SK-N-MC (cell line): ENCODE measurements around the gene ZMYND10.

Experiments
- EZH2 ChIP-seq: fragments of 200-600 bp; sonication (generic); IDR thresholded peaks from one replicate; pipeline ENCODE4 v1.6.1; 2017; ENCODE audit warnings: antibody characterized with exemption
- POLR2AphosphoS5 ChIP-seq: IDR thresholded peaks from 2 replicates; pipeline ENCODE4 v1.6.1; 2012; ENCODE audit warnings: mild to moderate bottlenecking, low read depth, low read length, borderline replicate concordance

DNA sequence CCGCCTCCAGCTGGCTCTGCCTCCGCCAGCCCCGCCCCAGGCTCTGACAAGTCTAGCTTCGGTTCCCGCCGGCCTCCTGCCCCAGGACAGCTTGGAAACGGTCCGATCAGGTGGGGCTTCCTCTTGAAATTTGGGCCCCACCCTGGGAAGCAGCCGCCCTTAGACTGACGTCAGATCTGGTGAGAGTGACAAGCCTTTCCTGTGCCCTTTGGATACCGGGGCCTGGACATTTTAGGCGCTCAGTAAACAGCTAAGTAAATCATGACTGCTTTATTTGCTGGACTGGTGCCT, 45.9 kb downstream of the ZMYND10 start:
- TF ChIP-seq EZH2 (no peak), POLR2AphosphoS5 (no peak)
